Measurements from ENCODE around the gene LARP1B.

- no peak for TF ChIP-seq CTCF (conservative IDR thresholded peaks at IDR 0.05; ENCODE audit: low read depth, low read length)
- no peak for TF ChIP-seq EZH2 (IDR thresholded peaks at IDR 0.05; ENCODE audit: borderline replicate concordance, low read depth, low read length, poor library complexity, severe bottlenecking)
These were observed 35.8 kb upstream of the LARP1B start for GRCh38 chr4:128025319-128025718.

All from A673 (cell line).